OCI-M1 (cell line): Measurements from ENCODE around the gene RPL19.
"Not testable (repeated sequence)": the region's sequence is repeated elsewhere in the genome, so short reads cannot be mapped to it uniquely, and the experiment has no call there.

ENCODE experiments used
- DNase-seq: peaks from one replicate; lab custom pipeline; 2025; lab: John Stamatoyannopoulos, UW

Gene RPL19

DNA sequence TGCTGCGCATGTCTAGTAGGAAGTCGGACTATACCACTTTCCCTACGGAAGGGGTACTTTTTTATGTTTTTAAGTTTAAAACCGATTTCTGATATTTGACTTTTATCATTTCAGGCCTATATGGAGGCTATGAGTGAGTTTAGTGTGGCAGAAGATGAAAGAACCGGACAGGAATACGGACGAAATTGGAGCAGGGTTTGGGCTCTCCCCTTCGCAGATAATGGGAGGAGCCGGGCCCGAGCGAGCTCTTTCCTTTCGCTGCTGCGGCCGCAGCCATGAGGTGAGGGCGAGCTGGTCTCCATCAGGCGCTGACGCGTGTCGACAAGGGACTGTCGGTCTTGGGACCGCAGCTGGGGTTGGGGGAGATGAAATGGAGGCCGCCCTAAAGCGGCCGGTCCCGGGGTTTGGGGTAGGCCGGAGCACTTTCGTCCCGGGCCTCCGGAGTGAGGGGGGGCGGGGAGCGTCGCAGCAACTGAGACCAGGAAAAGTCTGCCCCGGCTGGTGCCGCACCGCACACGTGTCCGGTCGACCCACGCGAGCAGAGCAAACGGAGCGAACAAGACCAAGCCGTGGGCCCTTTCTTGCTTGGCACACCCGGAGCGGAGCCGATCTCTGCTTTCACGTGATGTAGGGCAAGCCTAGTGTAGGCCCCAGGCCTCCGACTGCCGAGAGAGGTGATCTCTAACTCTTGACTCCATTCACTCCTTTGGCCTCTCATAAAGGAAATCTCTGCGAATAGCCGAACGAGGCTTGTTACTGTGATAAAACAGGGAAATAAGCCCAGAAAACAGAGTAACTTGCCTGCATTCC is at the start of gene RPL19:
Gene RPL19 (plus strand): TSS at position 214 of the 810 bp plus-strand sequence. CDS start 62 bp downstream, at position 276.
- peak; percentile 58 for DNase-seq

DNA sequence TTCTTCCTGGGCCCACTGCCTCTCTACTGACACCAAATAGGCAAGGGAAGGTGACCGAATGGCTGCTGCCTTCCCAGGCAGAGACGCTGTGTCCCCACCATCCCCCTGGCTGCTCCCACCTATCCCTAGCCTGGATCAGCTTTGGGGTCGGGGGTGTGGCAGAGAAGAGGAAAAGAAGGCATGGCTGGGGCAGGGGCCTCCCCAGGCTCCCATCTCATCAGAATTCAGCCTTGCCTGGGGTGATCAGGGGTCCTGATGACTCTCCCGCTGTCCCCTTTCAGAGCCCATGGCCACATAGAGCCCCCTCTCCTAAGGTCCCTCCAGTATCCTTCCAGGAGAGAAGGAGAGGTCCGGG is 49.3 kb upstream of the RPL19 start:
- no peak for DNase-seq

DNA sequence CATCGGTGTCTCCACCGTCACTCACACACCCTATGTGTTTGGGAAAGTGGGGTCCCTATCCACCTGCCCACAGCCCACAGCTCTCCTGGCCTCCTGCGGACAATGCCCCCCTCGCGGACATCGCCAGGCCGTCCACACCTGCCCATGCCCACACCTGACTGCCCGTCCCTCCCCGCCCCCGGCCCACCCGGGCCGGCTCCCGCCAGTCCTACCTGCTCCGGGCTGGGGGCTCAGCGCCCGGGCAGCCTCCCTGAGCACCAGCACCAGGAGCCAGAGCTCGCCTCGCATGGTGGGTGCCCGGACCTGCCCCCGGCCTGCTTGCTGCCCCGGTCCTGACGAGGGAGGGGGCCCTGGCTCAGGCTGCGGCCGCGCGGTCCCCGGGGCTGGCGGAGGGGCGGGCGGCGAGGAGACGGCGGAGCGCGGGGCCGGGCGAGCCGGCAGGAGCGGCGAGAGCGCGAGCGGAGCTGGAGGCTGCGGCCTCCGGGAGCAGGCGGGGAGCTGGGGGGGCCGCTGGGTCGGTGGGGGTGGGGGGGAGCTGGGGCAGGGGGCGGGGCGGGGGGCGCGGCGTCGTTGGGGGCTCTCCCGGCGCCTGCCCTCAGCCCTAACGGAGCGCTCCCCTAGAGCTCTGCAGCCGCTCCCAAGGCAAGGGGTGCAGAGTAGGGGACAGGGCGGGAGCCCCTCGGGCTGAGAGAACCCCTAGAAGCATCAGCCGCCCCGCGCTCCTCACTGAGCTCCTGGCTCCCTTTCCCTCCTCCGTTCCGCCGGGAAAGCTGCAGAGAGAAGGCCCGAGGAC is 48.7 kb upstream of the RPL19 start, which contains the start of gene PLXDC1:
Gene PLXDC1 (minus strand): TSS at position 488 of the 793 bp plus-strand sequence. CDS start 200 bp downstream, at position 288.
- no peak for DNase-seq

DNA sequence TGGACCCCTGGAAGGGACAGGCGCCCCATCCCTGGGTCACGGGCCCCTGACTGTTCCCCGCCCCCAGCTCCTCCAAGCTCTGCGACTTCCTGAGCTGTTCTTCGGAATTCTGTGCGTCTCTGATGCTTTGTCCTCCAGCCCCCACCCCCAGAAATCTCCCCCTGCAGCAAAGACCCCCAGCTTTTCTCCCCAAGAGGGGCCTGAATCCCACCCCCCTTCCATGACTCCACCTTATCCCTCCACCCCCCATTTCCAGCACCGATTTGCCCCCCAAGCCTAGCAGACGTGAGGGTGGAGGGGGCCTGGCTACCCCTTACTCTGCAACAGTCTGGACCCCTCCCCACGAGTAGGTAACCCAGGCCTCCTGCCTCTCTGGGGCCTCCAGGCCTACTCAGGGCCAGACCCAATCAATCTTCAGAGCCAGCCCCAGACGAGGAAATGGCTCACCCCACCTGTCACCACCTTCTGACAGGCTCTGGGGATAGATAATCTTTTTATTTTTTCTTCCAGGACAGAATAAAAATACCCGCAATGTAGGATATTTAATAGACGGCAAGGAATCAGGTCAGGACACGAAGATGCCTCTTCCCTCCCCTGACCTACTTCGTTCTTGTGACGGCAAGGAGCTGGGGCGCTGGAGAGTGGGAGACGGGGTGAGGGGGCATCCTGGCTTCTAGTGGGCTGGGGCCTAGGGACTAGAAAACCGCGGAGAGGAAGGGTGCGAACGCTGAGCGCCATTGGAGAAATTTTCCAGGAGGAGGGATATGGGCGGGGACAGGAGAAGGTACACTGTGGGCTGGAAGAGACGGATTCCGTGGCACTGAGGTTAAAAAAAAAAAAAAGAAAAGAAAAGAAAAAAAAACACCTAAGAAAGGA is 47.9 kb upstream of the RPL19 start:
- no peak for DNase-seq

DNA sequence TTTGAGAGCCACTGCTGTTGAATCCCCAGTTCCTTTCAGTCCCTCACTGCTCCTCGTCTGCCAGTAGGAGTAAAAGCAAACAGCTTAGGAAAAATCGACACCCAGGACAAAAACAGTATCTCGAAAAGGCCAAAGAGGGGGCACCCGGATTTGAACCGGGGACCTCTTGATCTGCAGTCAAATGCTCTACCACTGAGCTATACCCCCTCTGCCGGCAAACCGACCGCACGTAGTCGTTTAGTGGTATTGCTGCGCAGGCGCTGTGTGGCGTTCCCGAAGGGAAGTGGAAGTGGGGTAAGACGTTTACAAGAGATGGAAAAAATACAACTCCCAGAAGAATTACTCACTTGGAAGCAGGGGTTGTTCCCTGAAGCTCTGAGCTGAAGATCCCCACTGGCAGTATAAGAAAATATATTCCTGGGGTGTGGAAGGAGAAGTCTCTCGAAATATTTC is 46.5 kb upstream of the RPL19 start:
- DNase-seq = peak; percentile 95

DNA sequence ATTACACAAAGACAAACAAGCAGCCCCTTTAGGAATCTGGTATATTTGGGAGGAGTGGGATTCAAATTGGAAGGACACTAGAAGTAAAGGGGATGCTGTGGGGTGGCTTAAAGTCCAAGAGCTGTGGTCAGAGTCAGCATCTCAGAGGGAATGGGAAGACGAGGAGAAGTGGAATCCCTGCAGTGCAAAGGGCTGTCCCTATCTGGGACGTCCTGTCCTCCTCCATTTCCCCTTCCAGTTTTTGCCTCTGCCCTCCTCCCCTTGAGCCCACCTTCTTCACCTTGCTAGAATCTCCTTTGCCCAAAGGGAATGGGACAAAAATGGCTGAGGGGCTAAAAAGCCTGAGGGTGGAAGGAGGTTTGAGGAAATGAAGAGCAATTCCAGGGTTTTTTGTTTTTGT is 44.4 kb upstream of the RPL19 start:
- DNase-seq = no peak

DNA sequence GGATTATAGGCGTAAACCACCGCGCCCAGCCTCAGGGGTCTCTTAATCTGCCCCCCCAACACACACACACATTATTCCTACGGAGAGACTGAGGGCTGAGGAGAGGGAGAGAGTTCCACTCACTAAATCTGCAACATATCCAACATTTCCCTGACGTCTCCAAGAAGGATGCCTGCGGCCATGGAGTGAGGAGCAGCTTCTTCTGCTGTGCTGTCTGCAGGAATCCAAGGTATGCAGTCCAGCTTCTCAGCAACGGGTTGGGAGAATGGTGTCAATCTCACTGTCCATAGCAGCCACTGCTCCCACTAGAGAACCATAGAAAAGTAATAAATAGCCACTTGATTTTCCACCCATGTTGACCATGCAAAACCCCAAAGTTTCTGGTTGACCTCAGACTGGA is 43.6 kb upstream of the RPL19 start:
- no peak for DNase-seq

DNA sequence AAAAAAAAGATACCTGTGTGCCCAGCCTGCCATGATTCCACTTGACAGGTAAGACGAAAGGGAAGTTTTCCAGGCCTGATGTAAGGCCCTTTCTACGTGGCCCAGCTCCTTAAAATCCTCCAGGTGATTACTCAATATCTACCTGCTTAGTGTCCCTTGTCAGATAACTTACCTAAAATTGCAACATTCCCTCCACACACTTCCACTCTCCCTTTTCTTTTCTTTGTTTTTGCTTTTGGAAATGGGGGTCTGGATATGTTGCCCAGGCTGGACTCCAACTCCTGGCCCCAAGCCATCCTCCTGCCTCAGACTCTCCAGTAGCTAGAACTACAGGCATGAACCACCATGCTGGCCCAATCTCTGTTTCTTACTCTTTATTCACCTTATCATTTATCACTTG is 41.5 kb upstream of the RPL19 start:
- no peak for DNase-seq

DNA sequence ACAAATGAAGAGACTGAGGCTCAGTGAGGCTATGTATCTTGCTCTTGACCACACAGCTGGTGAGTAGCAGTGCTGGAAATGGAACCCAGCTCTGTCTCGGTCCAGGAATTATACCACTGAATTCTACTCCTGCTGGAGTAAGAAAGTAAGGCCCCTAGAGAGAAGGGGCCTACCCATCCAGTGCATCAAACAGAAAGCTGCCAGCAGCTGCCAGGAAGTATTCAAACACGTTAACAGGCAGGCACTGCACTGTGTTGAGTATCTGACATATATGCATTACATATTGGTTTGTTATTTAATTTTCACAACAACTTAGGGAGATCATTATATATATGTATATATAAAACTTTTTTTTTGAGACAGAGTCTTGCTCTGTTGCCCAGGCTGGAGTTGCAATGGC is 38.1 kb upstream of the RPL19 start:
- no peak for DNase-seq

DNA sequence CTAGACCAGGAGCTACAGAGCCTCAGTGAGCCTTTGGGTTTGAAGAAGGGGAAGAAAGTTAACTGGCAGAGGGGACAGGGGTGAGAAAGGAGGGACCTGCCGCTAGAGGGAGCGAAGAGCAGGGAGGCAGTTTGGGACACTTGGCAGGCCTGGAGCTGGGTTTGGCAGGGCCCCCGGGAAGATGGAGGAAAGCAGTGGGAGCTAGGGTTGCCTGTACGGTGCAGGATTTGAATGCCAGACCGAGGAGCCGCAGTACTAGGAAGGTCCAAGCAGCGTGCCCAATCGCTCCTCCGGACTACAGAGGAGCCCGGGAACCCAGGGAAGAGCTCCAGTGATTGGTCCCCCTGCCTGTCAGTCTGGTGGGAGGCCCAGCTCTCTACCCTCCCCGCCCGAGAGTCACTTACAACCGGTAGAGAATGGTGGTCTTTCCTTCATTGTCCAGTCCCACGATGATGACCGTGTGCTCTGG is 35.4 kb upstream of the RPL19 start:
- peak; percentile 86 for DNase-seq

DNA sequence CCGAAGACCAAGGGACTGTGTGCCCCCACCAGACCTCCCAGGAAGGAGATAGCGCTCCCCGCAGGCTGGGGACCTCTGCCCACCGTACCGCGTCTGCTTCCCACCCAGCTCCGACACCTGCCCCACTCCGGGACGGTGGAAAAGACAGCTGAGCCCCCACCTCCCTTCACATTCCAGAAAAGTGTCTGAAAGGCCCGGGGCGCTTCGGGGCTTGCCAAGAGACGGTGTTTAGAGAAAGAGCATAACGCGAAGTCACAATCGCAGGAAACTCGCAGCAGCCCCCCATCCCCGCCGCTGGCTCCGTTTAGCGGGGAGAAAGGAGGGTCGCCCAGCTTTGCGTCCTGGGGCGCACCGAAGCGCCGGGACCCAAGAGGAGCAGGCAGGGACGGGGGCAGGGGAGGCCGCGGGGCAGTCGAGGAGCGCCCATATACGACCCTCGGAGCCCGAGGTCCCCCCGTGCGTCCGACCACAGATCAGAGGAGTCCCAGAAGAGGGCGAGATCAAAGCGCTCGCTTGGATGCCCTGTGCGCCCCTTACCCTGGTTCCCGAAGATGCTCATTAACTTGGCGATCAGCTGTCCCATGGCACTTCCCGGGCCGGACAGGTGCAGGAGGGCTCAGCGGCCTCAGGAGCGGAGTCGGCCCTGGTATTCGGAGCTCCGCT is 34.8 kb upstream of the RPL19 start:
- no peak for DNase-seq

DNA sequence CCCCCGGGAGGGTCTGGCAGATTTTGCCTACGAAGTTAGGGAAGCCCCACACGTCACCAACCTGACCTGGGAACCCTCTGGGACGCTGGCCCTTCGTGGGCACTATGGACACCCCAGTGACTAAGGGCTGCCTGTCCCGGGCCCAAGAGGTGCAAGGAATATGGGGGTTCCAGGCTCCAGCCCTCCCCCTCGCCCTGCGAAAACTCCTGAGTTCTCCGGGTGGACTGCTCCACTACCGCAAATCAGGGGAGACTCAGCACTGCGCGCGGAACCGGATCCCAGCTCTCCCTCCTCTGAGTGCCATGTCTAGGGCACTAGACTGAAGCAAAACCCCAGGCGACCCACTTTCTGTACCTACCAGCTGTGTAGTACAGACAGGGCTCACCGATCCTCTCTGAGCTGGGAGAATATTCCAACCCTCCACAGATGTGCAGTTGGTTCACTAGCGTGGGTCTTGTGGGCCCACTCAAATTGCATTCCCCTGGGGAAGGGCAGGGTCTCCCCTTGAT is 34.2 kb upstream of the RPL19 start, which contains the start of gene ARL5C:
Gene ARL5C (minus strand): TSS at position 321 of the 509 bp plus-strand sequence. CDS start 401 bp downstream, outside the sequence.
- no peak for DNase-seq

DNA sequence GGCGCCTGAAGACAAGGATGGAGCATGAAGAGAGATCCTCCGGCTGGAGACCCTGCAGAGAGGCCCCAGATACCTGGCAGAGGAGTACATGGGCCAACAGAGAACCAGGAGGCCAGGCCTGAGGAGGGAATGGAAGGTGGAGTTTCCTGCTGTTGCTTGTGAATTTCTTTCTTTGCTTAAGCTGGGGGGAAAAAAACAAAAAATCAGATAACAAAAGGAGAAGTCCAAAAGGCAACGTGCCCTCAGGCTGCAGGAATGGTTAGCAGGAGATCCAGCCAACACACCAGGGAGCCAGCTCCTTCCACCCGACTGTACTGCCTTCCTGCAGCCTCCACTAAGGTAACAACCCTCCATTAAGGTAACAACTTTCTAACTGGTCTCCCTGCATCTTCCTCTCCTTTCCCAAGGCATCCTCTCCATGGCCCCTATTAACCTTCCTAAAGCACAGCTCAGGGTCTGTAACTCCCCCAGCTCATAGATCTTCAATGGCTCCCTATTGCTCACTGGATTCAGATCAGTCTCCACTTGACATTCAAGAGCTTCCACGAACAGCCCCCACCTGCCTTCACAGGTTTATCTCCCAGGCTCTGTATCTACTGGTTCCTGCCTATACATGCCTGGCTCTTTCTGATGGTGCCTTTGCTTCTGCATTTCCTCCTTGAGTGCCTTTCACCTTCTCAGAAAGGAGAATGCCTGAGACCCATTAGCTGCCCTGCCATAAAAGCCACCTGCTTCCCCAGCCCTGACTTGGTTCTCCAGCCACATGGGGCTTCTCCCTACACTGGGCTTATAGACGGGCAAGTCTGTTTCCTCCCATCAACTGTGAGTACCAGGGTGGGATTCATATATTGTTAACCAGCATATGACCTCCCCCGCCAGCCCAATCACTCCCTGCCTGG is 33.4 kb upstream of the RPL19 start:
- DNase-seq = peak; percentile 72

DNA sequence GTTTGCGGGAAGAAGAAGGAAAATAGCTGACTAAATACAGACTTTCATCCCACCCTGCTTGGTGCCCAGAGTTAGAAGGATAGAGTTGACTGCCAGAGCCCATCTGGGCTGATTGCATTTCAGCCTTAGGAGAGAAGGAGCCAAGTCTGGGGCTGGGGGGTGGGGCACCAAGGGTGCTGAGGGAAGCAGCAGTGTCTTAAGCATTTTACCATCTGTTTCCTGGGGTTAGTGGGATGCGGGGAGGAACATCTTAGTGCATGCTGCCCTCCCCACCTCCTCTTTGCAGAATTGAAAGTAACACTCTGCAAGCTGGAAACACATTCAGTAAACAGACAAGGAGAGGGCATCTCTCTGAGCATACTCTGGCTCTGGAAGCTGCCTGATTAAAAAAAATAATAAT is 32.6 kb upstream of the RPL19 start:
- no peak for DNase-seq

DNA sequence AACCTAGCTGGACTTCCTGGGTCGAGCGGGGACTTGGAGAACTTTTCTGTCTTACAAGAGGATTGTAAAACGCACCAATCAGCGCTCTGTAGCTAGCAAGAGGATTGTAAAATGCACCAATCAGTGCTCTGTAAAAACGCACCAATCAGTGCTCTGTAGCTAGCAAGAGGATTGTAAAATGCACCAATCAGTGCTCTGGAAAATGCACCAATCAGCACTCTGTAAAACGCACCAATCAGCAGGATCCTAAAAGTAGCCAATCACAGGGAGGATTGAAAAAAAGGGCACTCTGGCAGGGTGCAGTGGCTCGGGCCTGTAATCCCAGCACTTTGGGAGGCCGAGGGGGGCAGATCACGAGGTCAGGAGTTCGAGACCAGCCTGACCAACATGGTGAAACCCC is 31.6 kb upstream of the RPL19 start:
- not testable (repeated sequence) for DNase-seq

DNA sequence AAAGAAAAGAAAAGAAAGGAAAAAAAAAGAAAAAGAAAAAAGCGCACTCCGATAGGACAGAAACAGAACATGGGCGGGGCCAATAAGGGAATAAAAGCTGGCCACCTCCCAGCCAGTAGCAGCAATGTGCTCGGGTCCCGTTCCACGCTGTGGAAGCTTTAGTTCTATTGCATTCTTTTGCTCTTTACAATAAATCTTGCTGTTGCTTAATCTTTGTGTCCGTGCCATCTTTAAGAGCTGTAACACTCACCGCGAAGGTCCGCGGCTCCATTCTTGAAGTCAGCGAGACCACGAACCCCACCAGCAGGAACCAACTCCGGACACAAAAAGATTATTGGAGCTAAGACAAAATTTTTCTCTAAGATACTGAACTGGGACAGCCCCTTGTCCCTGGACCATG is 31.0 kb upstream of the RPL19 start:
- no peak for DNase-seq

DNA sequence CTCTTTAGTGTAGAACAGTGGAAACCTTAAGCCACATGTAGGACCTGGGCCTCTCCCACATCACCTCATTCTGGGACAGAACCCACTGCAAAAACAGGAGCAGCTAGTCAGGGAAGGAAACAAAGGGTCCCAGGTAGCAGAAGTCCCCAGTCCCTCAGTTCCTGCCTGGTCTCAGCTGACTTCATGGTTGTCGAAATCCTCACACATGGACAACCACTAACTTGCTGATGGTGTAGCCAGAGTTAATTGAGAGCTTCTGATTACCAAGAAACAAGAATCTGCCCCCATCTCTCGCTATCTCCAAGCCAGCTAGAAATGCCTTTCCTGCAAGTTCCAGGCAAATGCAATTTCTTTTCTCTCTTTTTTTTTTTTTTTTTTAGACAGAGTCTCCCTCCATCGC is 30.6 kb upstream of the RPL19 start:
- DNase-seq = no peak

DNA sequence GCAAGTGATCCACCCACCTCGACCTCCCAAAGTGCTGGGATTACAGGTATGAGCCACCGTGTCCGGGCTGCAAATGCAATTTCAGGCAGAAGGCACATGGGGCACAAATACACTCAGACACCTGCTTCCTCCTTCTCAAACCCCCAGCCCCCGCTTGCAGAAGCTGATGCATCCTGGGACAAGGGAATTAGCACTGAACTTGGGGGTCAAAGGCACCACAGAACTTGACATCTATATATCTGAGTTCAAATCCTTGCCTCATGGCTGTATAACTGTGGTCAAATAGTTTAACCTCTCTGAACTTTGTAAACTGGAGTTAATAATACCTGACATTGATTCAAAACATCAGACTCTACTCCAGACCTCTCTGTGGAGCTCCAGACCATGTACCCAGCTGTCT is 30.0 kb upstream of the RPL19 start:
- no peak for DNase-seq

DNA sequence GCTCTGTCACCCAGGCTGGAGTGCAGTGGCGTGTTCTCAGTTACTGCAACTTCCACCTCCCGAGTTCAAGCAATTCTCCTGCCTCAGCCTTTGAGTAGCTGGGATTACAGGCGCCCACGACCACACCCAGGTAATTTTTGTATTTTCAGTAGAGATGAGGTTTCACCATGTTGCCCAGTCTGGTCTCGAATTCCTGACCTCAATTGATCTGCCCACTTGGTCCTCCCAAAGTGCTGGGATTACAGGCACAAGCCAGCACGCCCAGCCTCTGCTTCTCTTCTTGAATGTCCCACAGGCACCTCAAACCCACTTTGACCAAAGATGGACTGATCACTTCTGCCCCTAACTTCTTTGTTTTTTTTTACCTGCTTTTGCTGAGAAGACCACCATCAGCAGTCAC is 29.5 kb upstream of the RPL19 start:
- no peak for DNase-seq

DNA sequence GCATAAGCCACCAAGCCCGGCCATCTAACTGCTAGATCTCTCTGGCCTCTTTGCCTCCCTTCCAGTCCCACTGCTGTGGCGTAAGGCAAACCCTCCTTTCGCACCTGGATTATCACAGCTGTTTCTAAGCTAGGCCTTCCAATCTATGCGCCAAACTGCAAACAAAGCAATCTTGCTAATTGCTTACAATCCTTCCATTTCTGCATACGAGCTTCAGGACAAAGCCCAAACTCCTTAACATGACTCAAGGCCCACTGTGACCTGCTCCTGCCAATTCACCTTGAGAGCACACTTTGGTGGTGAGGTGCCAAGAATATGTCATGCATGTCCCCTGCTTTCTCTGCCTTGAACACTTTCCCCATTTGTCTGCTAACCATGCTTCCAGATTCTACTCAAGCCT is 28.1 kb upstream of the RPL19 start:
- no peak for DNase-seq
